GM12891 (cell line): ENCODE results near the gene PEAK1.

ENCODE experiments used
- PAX5 ChIP-seq: IDR thresholded peaks from 2 replicates; pipeline ENCODE4 v1.6.1; 2011; ENCODE audit warnings: low read length, moderate library complexity, mild to moderate bottlenecking; ENCODE audit not compliant: insufficient read depth, severe bottlenecking
- POLR2A ChIP-seq: IDR thresholded peaks from 2 replicates; pipeline ENCODE4 v1.6.1; 2011; ENCODE audit warnings: low read depth, low read length, control low read depth
- POLR2AphosphoS5 ChIP-seq: IDR thresholded peaks from 2 replicates; pipeline ENCODE4 v1.6.1; 2011; ENCODE audit warnings: low read depth, low read length, control low read depth
- POU2F2 ChIP-seq: IDR thresholded peaks from 2 replicates; pipeline ENCODE4 v1.6.1; 2011; ENCODE audit warnings: low read depth, mild to moderate bottlenecking, control low read depth, low read length, moderate library complexity
- TAF1 ChIP-seq: IDR thresholded peaks from 2 replicates; pipeline ENCODE4 v1.6.1; 2011; ENCODE audit warnings: low read depth, low read length, control low read depth

GRCh38 chr15:77126529-77127326 lies 293.2 kb downstream of the PEAK1 start:
- TF ChIP-seq POLR2A (no peak), POLR2AphosphoS5 (no peak), TAF1 (no peak), POU2F2 (no peak), PAX5 (no peak)
